ENCODE data around the gene FUCA1. TPM values are rescaled to one million over a fixed set of nuclear protein-coding genes. Genes with fewer than 3 reads are reported as not detected.

The FUCA1 gene
- total and polyA plus RNA-seq, 10 of the 15 experiments (the other 5 are each of a cell fraction or from before 2014, with no cell fraction given), result 33.3 to 117 (median 52.6) TPM

DNA sequence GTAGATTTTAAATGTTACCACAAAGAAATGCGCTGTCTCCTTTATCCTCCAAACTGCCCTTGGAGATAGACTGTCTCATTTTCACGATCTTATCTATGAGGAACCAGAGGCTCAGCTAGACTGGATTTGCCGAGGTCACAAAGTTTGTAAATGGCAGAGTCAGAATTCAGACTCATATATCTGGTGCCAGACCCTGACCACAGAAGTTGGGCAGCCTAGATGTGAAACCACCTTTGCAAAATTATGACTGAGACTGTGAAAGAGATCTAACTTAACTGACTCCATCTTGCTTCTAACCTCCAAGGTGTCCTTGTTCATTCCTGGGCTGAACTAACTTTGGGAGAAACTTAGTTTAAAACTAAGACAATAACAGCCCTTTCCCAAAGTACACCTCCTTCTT, 31.0 kb upstream of the FUCA1 start (continued):
- TF ChIP-seq, protein P1, sequence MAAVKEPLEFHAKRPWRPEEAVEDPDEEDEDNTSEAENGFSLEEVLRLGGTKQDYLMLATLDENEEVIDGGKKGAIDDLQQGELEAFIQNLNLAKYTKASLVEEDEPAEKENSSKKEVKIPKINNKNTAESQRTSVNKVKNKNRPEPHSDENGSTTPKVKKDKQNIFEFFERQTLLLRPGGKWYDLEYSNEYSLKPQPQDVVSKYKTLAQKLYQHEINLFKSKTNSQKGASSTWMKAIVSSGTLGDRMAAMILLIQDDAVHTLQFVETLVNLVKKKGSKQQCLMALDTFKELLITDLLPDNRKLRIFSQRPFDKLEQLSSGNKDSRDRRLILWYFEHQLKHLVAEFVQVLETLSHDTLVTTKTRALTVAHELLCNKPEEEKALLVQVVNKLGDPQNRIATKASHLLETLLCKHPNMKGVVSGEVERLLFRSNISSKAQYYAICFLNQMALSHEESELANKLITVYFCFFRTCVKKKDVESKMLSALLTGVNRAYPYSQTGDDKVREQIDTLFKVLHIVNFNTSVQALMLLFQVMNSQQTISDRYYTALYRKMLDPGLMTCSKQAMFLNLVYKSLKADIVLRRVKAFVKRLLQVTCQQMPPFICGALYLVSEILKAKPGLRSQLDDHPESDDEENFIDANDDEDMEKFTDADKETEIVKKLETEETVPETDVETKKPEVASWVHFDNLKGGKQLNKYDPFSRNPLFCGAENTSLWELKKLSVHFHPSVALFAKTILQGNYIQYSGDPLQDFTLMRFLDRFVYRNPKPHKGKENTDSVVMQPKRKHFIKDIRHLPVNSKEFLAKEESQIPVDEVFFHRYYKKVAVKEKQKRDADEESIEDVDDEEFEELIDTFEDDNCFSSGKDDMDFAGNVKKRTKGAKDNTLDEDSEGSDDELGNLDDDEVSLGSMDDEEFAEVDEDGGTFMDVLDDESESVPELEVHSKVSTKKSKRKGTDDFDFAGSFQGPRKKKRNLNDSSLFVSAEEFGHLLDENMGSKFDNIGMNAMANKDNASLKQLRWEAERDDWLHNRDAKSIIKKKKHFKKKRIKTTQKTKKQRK (IDR thresholded peaks at IDR 0.05; ENCODE audit: low read depth, low read length), result no peak
- TF ChIP-seq BCL11A (IDR thresholded peaks at IDR 0.05; ENCODE audit: low read depth, low read length), result 0 out of 2 replicates have a peak, but pooled peaks have one; percentile 45
- TF ChIP-seq NR2C1 (IDR thresholded peaks at IDR 0.05), result no peak
- no peak for TF ChIP-seq NFXL1 (IDR thresholded peaks at IDR 0.05; ENCODE audit: borderline replicate concordance)
- peak; percentile 37; the same call in 1 of the 2 replicates for TF ChIP-seq CREM (IDR thresholded peaks at IDR 0.05; ENCODE audit: low read depth)
- TF ChIP-seq ELK1 (IDR thresholded peaks at IDR 0.05; ENCODE audit: low read depth, low read length), result no peak
- TF ChIP-seq NFIC (IDR thresholded peaks at IDR 0.05; ENCODE audit: low read depth, low read length), result peak; percentile 81
- TF ChIP-seq, protein P2, sequence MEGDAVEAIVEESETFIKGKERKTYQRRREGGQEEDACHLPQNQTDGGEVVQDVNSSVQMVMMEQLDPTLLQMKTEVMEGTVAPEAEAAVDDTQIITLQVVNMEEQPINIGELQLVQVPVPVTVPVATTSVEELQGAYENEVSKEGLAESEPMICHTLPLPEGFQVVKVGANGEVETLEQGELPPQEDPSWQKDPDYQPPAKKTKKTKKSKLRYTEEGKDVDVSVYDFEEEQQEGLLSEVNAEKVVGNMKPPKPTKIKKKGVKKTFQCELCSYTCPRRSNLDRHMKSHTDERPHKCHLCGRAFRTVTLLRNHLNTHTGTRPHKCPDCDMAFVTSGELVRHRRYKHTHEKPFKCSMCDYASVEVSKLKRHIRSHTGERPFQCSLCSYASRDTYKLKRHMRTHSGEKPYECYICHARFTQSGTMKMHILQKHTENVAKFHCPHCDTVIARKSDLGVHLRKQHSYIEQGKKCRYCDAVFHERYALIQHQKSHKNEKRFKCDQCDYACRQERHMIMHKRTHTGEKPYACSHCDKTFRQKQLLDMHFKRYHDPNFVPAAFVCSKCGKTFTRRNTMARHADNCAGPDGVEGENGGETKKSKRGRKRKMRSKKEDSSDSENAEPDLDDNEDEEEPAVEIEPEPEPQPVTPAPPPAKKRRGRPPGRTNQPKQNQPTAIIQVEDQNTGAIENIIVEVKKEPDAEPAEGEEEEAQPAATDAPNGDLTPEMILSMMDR (IDR thresholded peaks at IDR 0.05 in 2 of 3, conservative IDR thresholded peaks at IDR 0.05 in 1 of 3; ENCODE audit: control insufficient read depth in 2 of 3, extremely low read depth in 1 of 3, insufficient read depth in 1 of 3, low read depth in 3 of 3, low read length in 3 of 3), result no peak
- no peak for TF ChIP-seq SP1 (IDR thresholded peaks at IDR 0.05; ENCODE audit: low read depth, low read length)
- no peak for TF ChIP-seq HDGF (IDR thresholded peaks at IDR 0.05)
- TF ChIP-seq, protein P3, sequence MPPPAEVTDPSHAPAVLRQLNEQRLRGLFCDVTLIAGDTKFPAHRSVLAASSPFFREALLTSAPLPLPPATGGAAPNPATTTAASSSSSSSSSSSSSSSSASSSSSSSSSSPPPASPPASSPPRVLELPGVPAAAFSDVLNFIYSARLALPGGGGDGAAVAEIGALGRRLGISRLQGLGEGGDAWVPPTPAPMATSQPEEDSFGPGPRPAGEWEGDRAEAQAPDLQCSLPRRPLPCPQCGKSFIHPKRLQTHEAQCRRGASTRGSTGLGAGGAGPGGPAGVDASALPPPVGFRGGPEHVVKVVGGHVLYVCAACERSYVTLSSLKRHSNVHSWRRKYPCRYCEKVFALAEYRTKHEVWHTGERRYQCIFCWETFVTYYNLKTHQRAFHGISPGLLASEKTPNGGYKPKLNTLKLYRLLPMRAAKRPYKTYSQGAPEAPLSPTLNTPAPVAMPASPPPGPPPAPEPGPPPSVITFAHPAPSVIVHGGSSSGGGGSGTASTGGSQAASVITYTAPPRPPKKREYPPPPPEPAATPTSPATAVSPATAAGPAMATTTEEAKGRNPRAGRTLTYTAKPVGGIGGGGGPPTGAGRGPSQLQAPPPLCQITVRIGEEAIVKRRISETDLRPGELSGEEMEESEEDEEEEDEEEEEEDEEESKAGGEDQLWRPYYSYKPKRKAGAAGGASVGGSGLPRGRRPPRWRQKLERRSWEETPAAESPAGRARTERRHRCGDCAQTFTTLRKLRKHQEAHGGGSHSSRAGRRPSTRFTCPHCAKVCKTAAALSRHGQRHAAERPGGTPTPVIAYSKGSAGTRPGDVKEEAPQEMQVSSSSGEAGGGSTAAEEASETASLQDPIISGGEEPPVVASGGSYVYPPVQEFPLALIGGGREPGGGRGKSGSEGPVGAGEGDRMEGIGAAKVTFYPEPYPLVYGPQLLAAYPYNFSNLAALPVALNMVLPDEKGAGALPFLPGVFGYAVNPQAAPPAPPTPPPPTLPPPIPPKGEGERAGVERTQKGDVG (CRISPR knock-in tag; IDR thresholded peaks at IDR 0.05), result no peak
- no peak for TF ChIP-seq FOXK2 (IDR thresholded peaks at IDR 0.05)
- no peak for TF ChIP-seq STAT1 (conservative IDR thresholded peaks at IDR 0.05)
- no peak for TF ChIP-seq PAX8 (IDR thresholded peaks at IDR 0.05)
- TF ChIP-seq ZNF217 (IDR thresholded peaks at IDR 0.05), result no peak
- TF ChIP-seq SIN3A (IDR thresholded peaks at IDR 0.05; ENCODE audit: low read depth, low read length), result no peak
- TF ChIP-seq BCLAF1 (IDR thresholded peaks at IDR 0.05), result no peak
- TF ChIP-seq RFX5 (IDR thresholded peaks at IDR 0.05; ENCODE audit: low read depth, low read length), result no peak
- no peak for TF ChIP-seq NFYB (IDR thresholded peaks at IDR 0.05; ENCODE audit: insufficient read depth, low read depth, low read length)
